ENCODE results near the gene FAM53B. TPM values are rescaled to one million over a fixed set of nuclear protein-coding genes. Genes with fewer than 3 reads are reported as not detected.

Gene FAM53B
- total RNA-seq, 1 donor, result 12.7 TPM

GRCh38 chr10:124707144-124707467 lies 37.1 kb downstream of the FAM53B start:
- peaks cover 6% of the 10 kb centered on the region for H3K36me3 ChIP-seq (ENCODE audit: insufficient read depth, low read length)
- no peak for TF ChIP-seq CTCF (IDR thresholded peaks at IDR 0.05; ENCODE audit: extremely low read depth, low read depth, low read length)
- no peak overlapping the region for H3K27ac ChIP-seq (ENCODE audit: low read depth, low read length)
- peaks cover 5% of the 10 kb centered on the region for H3K4me1 ChIP-seq (ENCODE audit: insufficient read depth, low read length)
- H3K79me2 ChIP-seq (ENCODE audit: insufficient read depth, low read length), result peaks cover 4% of the 10 kb centered on the region
- no peak for DNase-seq (ENCODE audit: insufficient read length, low spot score, missing footprints)
- H4K20me1 ChIP-seq (ENCODE audit: insufficient read depth, low read length), result peaks cover 14% of the 10 kb centered on the region
- no peaks in the 10 kb centered on the region for H3K27me3 ChIP-seq (ENCODE audit: insufficient read depth, low read length)
- no peak overlapping the region for H2AFZ ChIP-seq (ENCODE audit: low read length)
- no peak overlapping the region for H3K4me3 ChIP-seq (ENCODE audit: insufficient read depth, low read length)
- no peaks in the 10 kb centered on the region for H3K9me3 ChIP-seq (ENCODE audit: low read depth, low read length)
- no peak overlapping the region for H3K4me2 ChIP-seq (ENCODE audit: insufficient read depth, low read length)

- peaks cover 10% of the 10 kb centered on the region for H3K4me1 ChIP-seq (ENCODE audit: insufficient read depth, low read length)
- H4K20me1 ChIP-seq (ENCODE audit: insufficient read depth, low read length), result peaks cover 18% of the 10 kb centered on the region
- H3K4me2 ChIP-seq (ENCODE audit: insufficient read depth, low read length), result no peak overlapping the region
- H2AFZ ChIP-seq (ENCODE audit: low read length), result no peak overlapping the region
- H3K4me3 ChIP-seq (ENCODE audit: insufficient read depth, low read length), result no peak overlapping the region
- H3K27me3 ChIP-seq (ENCODE audit: insufficient read depth, low read length), result no peaks in the 10 kb centered on the region
- H3K36me3 ChIP-seq (ENCODE audit: insufficient read depth, low read length), result peaks cover 6% of the 10 kb centered on the region
- peaks cover 4% of the 10 kb centered on the region for H3K79me2 ChIP-seq (ENCODE audit: insufficient read depth, low read length)
- H3K9me3 ChIP-seq (ENCODE audit: low read depth, low read length), result no peaks in the 10 kb centered on the region
- TF ChIP-seq CTCF (IDR thresholded peaks at IDR 0.05; ENCODE audit: extremely low read depth, low read depth, low read length), result no peak
- DNase-seq (ENCODE audit: insufficient read length, low spot score, missing footprints), result no peak
- H3K27ac ChIP-seq (ENCODE audit: low read depth, low read length), result no peak overlapping the region
Observed at GRCh38 chr10:124706462-124707143, 37.6 kb downstream of the FAM53B start.

DNA sequence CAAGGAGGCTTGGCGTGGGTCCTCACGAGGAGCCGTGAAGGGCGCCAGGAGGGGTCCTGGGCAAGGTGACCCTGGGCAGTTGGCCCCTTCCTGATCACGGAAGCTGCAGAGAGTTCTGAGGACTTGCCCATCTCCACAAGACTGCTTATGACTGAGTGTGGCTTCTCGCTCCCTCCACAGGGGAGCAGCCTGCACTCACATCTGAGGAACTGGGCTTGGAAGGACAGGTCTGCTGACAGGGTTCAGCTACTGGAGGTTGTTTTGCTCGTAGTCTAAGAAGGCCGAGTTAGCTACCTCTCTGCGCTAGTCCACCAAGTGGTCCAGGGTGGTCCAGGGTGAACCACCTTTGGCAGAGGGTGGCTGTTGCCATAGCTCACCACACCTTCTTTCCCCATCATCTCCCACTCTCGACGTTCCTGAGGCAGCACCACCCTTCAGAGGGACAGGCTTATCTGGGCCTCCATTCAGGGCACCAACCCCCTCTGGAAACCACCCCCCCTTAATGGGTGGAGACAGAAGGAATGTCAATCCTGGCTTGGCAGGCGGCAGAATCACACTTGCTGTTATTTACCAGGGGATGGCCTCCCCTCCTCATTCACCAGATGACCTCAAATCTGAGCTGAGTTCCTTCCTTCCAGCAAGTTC lies 38.2 kb downstream of the FAM53B start:
- Histone ChIP-seq H3K4me3 (ENCODE audit: insufficient read depth, low read length) (no peak overlapping the region), H3K79me2 (ENCODE audit: insufficient read depth, low read length) (peaks cover 4% of the 10 kb centered on the region), H3K4me2 (ENCODE audit: insufficient read depth, low read length) (no peak overlapping the region), H2AFZ (ENCODE audit: low read length) (no peak overlapping the region), H3K27me3 (ENCODE audit: insufficient read depth, low read length) (no peaks in the 10 kb centered on the region), H3K36me3 (ENCODE audit: insufficient read depth, low read length) (peaks cover 6% of the 10 kb centered on the region), H4K20me1 (ENCODE audit: insufficient read depth, low read length) (peaks cover 19% of the 10 kb centered on the region), H3K27ac (ENCODE audit: low read depth, low read length) (no peak overlapping the region), H3K9me3 (ENCODE audit: low read depth, low read length) (no peaks in the 10 kb centered on the region), H3K4me1 (ENCODE audit: insufficient read depth, low read length) (peaks cover 17% of the 10 kb centered on the region)
- no peak for TF ChIP-seq CTCF (IDR thresholded peaks at IDR 0.05; ENCODE audit: extremely low read depth, low read depth, low read length)
- no peak for DNase-seq (ENCODE audit: insufficient read length, low spot score, missing footprints)

GRCh38 chr10:124705381-124705740 lies 38.8 kb downstream of the FAM53B start:
- TF ChIP-seq CTCF (IDR thresholded peaks at IDR 0.05; ENCODE audit: extremely low read depth, low read depth, low read length), result no peak
- Histone ChIP-seq H3K79me2 (ENCODE audit: insufficient read depth, low read length) (no peaks in the 10 kb centered on the region), H3K27me3 (ENCODE audit: insufficient read depth, low read length) (no peaks in the 10 kb centered on the region), H3K27ac (ENCODE audit: low read depth, low read length) (no peak overlapping the region), H3K4me2 (ENCODE audit: insufficient read depth, low read length) (no peak overlapping the region), H2AFZ (ENCODE audit: low read length) (no peak overlapping the region), H3K4me3 (ENCODE audit: insufficient read depth, low read length) (no peak overlapping the region), H3K4me1 (ENCODE audit: insufficient read depth, low read length) (peaks cover 19% of the 10 kb centered on the region), H3K9me3 (ENCODE audit: low read depth, low read length) (no peaks in the 10 kb centered on the region), H4K20me1 (ENCODE audit: insufficient read depth, low read length) (peaks cover 19% of the 10 kb centered on the region), H3K36me3 (ENCODE audit: insufficient read depth, low read length) (peaks cover 6% of the 10 kb centered on the region)
- peak; percentile 82 for DNase-seq (ENCODE audit: insufficient read length, low spot score, missing footprints)
